Caco-2 (cell line): Measurements from ENCODE around the gene GRIN2D. TPM values are rescaled to one million over a fixed set of nuclear protein-coding genes. Genes with fewer than 3 reads are reported as not detected.

Experiments used
- BruUV-seq: library from RNA; stranded (reverse); fragments of 400-500 nt; replicated peaks from 2 replicates; lab custom pipeline; 2021; lab: Mats Ljungman, UMichigan
- CTCF ChIA-PET: fragments of 300-600 bp; sonication (Branson Sonifier 250); formaldehyde crosslinking; loops from one replicate; lab custom pipeline; 2022; ENCODE audit warnings: antibody characterized with exemption; lab: Charles Lee
- POLR2A ChIA-PET: fragments of 300-600 bp; sonication (Branson Sonifier 250); formaldehyde crosslinking; loops from one replicate; lab custom pipeline; 2022; ENCODE audit warnings: antibody characterized with exemption; lab: Charles Lee
- DNase-seq, 2 experiments: peaks; one replicate each; pipeline versions ENCODE4 v3.0.0 to v3.0.0-alpha.2; 2020 to 2022
- H3K27me3 ChIP-seq: replicated peaks from 2 replicates; pipeline ENCODE4 v1.6.0; 2011; ENCODE audit warnings: low read length; ENCODE audit not compliant: control insufficient read depth, insufficient read depth
- H3K36me3 ChIP-seq: 2 replicates; pipeline ENCODE4 v1.5.1; 2011; ENCODE audit warnings: low read length; ENCODE audit not compliant: control insufficient read depth, insufficient read depth
- H3K4me1 ChIP-seq: fragments of 250-450 bp; sonication (Bioruptor Pico); 2 replicates; pipeline ENCODE4 v1.5.1; 2020; ENCODE audit warnings: mild to moderate bottlenecking
- H3K4me3 ChIP-seq: 2 replicates; pipeline ENCODE4 v1.5.1; 2011; ENCODE audit warnings: low read depth, mild to moderate bottlenecking, control low read depth, low read length
- H3K9me3 ChIP-seq: fragments of 250-450 bp; sonication (Bioruptor Pico); 2 replicates; pipeline ENCODE4 v1.5.1; 2020; ENCODE audit warnings: mild to moderate bottlenecking, moderate library complexity
- H3K27ac Mint-ChIP-seq: one replicate; pipeline ENCODE4 v1.8.0; 2022; ENCODE audit warnings: mixed read lengths; ENCODE audit not compliant: unreplicated experiment
- H3K27me3 Mint-ChIP-seq: one replicate; pipeline ENCODE4 v1.8.0; 2022; ENCODE audit warnings: mixed read lengths; ENCODE audit not compliant: insufficient read depth, unreplicated experiment
- H3K36me3 Mint-ChIP-seq: one replicate; pipeline ENCODE4 v1.8.0; 2022; ENCODE audit warnings: mild to moderate bottlenecking, mixed read lengths; ENCODE audit not compliant: insufficient read depth, unreplicated experiment
- H3K4me1 Mint-ChIP-seq: one replicate; pipeline ENCODE4 v1.8.0; 2022; ENCODE audit warnings: low read depth, mixed read lengths; ENCODE audit not compliant: unreplicated experiment
- H3K4me3 Mint-ChIP-seq: one replicate; pipeline ENCODE4 v1.8.0; 2022; ENCODE audit warnings: mild to moderate bottlenecking, moderate library complexity, mixed read lengths; ENCODE audit not compliant: unreplicated experiment
- H3K9me3 Mint-ChIP-seq: one replicate; pipeline ENCODE4 v1.8.0; 2022; ENCODE audit warnings: mixed read lengths; ENCODE audit not compliant: unreplicated experiment
- intact Hi-C: fragments of 100-400 bp; cut with micrococcal nuclease; formaldehyde crosslinking; loops from one replicate; pipeline ENCODE4 v1.10.0; 2022; ENCODE audit not compliant: unreplicated experiment
- total RNA-seq: library from RNA; stranded (reverse); gene quantifications from 2 replicates; pipeline ENCODE4 v1.2.3, GENCODE V29; 2022
- TF ChIP-seq, protein P1 (sequence below), 2 experiments: fragments of 200-600 bp in 1 of 2; IDR thresholded peaks; 1 replicate in 1 of 2; 2 replicates in 1 of 2; pipeline versions ENCODE4 v1.5.1 to v1.8.0; 2011 to 2022; ENCODE audit warnings: antibody characterized with exemption in 1 of 2, control low read depth in 1 of 2, inconsistent platforms in 1 of 2, low read depth in 1 of 2, low read length in 1 of 2, mild to moderate bottlenecking in 1 of 2, moderate library complexity in 1 of 2; ENCODE audit not compliant: insufficient read depth in 1 of 2, severe bottlenecking in 1 of 2, unreplicated experiment in 1 of 2

Gene GRIN2D
- total RNA-seq, 1 experiment from 2014 or later: 6.5 TPM

DNA sequence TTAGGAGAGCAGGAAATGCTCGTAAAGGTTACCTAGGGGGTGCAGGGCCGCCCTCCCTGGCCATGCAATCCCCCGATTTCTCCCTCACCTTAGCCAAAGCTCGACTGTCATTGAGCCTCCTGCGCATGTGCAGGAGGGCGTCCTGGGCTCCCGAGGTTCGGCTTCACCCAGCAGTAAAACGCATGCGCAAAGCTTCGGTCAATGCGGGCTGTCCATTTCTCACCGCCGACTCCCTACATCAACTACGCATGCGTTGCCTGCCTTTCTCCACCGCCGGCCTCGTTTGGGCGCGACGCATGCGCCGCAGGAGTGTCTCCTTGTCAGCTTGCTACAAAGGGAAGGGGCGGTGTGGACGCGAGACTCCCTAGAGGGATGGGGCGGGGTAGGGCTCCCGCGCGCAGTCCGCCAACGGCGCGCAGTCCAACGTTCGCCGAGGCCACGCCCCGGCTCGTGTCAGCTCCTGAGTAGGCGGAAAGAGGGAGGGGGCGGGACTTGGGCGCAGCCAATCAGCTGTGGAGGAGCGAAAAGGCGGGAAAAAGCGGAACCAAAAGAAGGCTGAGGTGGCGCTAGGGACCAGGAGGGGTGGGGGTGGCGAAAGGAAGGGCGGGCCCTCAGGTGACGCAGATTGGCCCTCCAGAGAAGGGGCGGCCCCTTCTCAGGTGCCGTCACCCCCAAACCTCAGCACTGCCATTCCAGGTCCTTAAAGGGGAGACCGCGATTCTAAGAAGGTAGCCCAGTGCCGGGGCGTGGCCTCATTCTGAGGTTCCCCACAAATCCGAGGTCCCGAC is 29.5 kb upstream of the GRIN2D start, which contains the start of the genes SYNGR4 and TMEM143:
Gene SYNGR4, plus strand, starts transcription at position 558 of the 788 bp plus-strand sequence. CDS start 1,476 bp downstream, outside the sequence.
Gene TMEM143, minus strand, starts transcription at position 131 of the 788 bp plus-strand sequence. Its CDS starts 20 bp downstream, at position 111.
- CTCF ChIA-PET: interaction anchor here (0.6 to 2.9 kb wide), 21 partner anchors 10 to 255 kb away, joined by 3 to 45 read pairs (median 6); partner anchors contain the start of genes KDELR1 and SPHK2
- no peaks in the 10 kb centered on the region for H3K27me3 ChIP-seq
- no peaks in the 10 kb centered on the region for H3K9me3 ChIP-seq
- Mint-ChIP-seq H3K36me3 (peaks cover 34% of the 10 kb centered on the region), H3K4me1 (peaks cover 14% of the 10 kb centered on the region), H3K4me3 (peak within 1 kb of the TSS; percentile 83), H3K9me3 (no peaks in the 10 kb centered on the region), H3K27me3 (no peaks in the 10 kb centered on the region), H3K27ac (peak within 1 kb of the TSS; percentile 84)
- POLR2A ChIA-PET: interaction anchor here (0.5 to 2.5 kb wide), 24 partner anchors 9 to 1088 kb away, joined by 3 to 65 read pairs (median 6); partner anchors contain the start of genes CARD8, GRIN2D, KDELR1 and PIH1D1
- DNase-seq: peak; percentile 100
- TF ChIP-seq, protein P1, sequence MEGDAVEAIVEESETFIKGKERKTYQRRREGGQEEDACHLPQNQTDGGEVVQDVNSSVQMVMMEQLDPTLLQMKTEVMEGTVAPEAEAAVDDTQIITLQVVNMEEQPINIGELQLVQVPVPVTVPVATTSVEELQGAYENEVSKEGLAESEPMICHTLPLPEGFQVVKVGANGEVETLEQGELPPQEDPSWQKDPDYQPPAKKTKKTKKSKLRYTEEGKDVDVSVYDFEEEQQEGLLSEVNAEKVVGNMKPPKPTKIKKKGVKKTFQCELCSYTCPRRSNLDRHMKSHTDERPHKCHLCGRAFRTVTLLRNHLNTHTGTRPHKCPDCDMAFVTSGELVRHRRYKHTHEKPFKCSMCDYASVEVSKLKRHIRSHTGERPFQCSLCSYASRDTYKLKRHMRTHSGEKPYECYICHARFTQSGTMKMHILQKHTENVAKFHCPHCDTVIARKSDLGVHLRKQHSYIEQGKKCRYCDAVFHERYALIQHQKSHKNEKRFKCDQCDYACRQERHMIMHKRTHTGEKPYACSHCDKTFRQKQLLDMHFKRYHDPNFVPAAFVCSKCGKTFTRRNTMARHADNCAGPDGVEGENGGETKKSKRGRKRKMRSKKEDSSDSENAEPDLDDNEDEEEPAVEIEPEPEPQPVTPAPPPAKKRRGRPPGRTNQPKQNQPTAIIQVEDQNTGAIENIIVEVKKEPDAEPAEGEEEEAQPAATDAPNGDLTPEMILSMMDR (IDR thresholded peaks at IDR 0.05; ENCODE audit: insufficient read depth in 1 of 2, low read depth in 1 of 2, low read length in 1 of 2, severe bottlenecking in 1 of 2, unreplicated experiment in 1 of 2): no peak
- intact Hi-C loops: loop anchor here (1.0 to 5.0 kb wide), 5 partner anchors 10 to 42 kb away; partner anchors contain the start of gene KDELR1
- peaks cover 6% of the 10 kb centered on the region; the same call in 1 of the 2 replicates for H3K4me1 ChIP-seq
- no TSS peak for BruUV-seq
- peak within 1 kb of the TSS; percentile 43 for H3K4me3 ChIP-seq
- H3K36me3 ChIP-seq: no peaks in the 10 kb centered on the region

DNA sequence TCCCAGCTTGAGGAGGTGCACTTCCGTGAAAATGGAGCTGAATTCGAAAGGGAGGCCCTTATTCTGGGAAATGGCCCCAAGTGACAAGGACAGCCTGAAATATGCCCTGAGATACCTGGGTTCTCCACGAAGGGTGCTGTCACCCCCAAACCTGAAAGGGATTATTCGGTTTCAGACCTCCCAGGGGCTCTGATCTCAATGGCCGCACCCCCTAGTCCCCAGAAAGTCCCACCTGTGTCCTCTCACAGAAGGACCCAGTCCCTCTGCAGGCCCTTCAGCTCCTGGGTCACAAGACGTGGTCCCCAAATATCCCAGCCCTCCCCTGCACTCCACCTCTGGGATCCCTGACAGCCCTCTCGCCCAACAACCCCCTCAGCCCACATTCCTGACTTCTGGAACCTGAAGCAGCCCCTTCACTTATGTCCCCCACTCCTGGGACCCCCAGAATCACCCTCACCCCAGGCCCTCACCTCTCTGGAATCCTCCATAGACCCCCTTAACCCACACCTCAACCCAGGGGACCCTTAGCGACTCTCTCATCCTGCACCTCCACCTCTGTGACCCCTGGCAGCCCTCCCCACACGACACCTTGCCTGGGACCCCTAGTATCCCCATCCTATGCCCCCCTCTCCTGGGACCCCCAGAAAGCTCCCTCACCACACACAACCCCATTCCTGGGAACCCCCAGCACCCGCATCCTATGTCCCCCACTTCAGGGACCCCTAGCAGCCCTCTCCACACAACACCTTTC is 28.7 kb upstream of the GRIN2D start:
- Mint-ChIP-seq H3K27me3 (no peaks in the 10 kb centered on the region), H3K4me1 (peaks cover 9% of the 10 kb centered on the region), H3K9me3 (no peaks in the 10 kb centered on the region), H3K27ac (peak overlapping the region; percentile 84), H3K36me3 (peaks cover 30% of the 10 kb centered on the region), H3K4me3 (peak overlapping the region; percentile 83)
- DNase-seq: no peak
- H3K27me3 ChIP-seq: no peaks in the 10 kb centered on the region
- TF ChIP-seq, protein P1 (IDR thresholded peaks at IDR 0.05; ENCODE audit: insufficient read depth in 1 of 2, low read depth in 1 of 2, low read length in 1 of 2, severe bottlenecking in 1 of 2, unreplicated experiment in 1 of 2): no peak
- no peaks in the 10 kb centered on the region for H3K9me3 ChIP-seq
- intact Hi-C loops: loop anchor here (1.0 to 5.0 kb wide), 4 partner anchors 10 to 42 kb away; partner anchors contain the start of gene KDELR1
- peaks cover 6% of the 10 kb centered on the region; the same call in 1 of the 2 replicates for H3K4me1 ChIP-seq
- H3K4me3 ChIP-seq: peak overlapping the region; percentile 42
- POLR2A ChIA-PET: interaction anchor here (0.5 to 2.5 kb wide), 11 partner anchors 10 to 255 kb away, joined by 3 to 65 read pairs (median 7); partner anchors contain the start of genes KDELR1, RPL18 and SPHK2
- CTCF ChIA-PET: interaction anchor here (1.2 to 2.9 kb wide), 8 partner anchors 10 to 220 kb away, joined by 3 to 45 read pairs (median 11); partner anchors contain the start of gene KDELR1
- H3K36me3 ChIP-seq: no peaks in the 10 kb centered on the region
- TSS peak; percentile 98 for BruUV-seq
